GM18526 (cell line): ENCODE measurements around the gene GDPD5.
A peak's percentile ranks its signal among the peaks of the same experiment; 100 is the strongest.

Experiments used
- POLR2A ChIP-seq: IDR thresholded peaks from 3 replicates; pipeline ENCODE4 v1.6.1; 2011; ENCODE audit not compliant: insufficient read length; ENCODE audit errors: extremely low read depth

GDPD5 gene, protein sequence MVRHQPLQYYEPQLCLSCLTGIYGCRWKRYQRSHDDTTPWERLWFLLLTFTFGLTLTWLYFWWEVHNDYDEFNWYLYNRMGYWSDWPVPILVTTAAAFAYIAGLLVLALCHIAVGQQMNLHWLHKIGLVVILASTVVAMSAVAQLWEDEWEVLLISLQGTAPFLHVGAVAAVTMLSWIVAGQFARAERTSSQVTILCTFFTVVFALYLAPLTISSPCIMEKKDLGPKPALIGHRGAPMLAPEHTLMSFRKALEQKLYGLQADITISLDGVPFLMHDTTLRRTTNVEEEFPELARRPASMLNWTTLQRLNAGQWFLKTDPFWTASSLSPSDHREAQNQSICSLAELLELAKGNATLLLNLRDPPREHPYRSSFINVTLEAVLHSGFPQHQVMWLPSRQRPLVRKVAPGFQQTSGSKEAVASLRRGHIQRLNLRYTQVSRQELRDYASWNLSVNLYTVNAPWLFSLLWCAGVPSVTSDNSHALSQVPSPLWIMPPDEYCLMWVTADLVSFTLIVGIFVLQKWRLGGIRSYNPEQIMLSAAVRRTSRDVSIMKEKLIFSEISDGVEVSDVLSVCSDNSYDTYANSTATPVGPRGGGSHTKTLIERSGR

DNA sequence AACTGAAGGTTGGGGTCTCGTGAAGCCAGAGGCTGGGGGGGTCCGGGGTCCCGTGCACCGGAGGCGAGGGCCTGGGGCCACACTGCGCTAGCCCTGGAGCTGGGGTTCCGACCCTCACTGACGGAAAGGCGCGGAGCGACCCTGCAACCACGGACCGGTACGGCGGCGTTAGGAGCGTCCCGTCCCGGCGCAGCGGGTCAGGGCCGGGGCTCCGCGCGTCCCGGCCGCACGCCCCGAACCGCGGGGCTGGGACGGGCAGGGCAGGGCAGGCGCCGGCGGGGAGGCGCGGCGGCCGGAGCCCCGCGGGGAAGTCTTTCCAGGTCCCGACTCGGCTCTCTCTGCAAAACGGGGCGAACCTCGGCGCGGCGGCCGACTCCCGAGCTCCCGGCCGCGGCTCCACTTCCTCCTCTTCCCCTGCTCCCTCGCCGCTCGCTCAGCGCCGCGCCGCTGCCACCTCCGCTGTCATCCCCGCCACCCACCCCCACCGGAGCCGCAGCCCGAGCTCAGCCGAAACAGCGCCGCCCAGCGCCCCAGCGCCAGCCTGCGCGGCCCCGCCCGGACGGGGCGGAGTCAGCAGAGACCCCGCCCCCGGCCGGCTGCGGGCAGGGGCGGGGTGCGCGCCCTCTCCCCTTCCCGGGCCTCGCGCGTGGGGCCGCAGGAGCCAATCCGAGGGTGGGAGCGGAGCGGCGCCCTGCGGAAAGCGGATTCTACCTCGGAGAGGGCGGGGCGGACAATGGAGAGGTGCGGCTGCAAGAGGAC lies at the start of gene GDPD5:
TSS of gene GDPD5 (minus strand) at position 509 of the 759 bp plus-strand sequence. CDS start 48,206 bp downstream, outside the sequence.
- TF ChIP-seq POLR2A: peak; percentile 27

- no peak for TF ChIP-seq POLR2A
Observed at GRCh38 chr11:75574698-75575602, 49.2 kb upstream of the GDPD5 start.

GRCh38 chr11:75572744-75573143 lies 47.0 kb upstream of the GDPD5 start:
- no peak for TF ChIP-seq POLR2A

DNA sequence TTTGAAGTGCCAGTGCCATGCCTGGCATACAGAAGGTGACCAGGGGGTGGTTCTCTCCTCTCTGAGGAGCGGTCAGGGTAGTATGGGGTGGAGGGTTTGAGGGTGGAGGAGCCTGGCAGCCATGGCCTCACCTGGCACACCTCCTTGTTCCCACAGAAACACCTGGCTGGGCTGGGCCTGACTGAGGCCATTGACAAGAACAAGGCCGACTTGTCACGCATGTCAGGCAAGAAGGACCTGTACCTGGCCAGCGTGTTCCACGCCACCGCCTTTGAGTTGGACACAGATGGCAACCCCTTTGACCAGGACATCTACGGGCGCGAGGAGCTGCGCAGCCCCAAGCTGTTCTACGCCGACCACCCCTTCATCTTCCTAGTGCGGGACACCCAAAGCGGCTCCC lies 45.9 kb upstream of the GDPD5 start:
- no peak for TF ChIP-seq POLR2A

DNA sequence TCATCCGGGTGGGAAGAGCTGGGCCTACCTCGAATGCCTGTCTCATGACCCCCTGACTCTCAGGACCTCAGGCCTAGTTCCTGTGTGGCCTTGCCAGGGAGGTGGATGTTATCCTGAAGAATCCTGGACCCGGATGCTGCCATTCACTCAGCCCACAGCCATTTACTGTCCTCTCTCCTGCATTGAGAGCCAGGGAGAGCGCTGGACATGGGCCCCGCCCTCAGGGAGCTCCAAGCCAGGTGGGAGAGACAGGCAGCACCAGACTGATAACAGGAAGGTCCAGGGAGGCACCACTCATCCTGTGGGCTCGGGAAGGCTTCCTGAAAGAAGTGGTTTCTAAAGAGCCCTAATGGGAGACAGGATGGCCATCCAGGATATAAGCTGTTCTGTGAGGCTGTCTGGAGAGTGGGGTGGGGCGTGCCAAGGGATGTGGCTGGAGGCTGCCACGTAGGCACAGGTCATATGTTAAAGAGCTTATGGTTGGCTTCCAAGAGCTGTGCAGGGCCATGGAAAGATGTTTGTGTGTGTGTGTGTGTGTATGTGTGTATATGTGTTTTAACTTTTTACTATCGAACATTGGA lies 44.9 kb upstream of the GDPD5 start:
- TF ChIP-seq POLR2A: no peak

- no peak for TF ChIP-seq POLR2A
Observed at GRCh38 chr11:75568616-75569219, 43.0 kb upstream of the GDPD5 start.

- TF ChIP-seq POLR2A: no peak
Observed at GRCh38 chr11:75567971-75568370, 42.2 kb upstream of the GDPD5 start.

DNA sequence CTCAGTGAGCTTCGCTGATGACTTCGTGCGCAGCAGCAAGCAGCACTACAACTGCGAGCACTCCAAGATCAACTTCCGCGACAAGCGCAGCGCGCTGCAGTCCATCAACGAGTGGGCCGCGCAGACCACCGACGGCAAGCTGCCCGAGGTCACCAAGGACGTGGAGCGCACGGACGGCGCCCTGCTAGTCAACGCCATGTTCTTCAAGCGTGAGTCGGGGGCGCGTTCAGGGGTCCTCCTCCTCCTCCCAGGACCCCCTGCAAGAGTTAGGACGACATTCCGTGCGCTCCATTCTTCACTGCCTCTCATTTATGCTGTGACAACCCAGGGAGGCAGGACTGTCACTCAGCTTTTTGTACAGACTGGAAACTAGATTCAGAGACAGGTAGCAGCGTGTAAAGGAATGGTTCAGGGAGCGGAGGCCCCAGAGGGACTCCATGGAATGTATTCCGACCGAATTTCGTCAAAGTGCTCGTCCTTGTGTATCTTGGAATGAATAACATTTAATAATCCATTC lies 41.1 kb upstream of the GDPD5 start:
- TF ChIP-seq POLR2A: no peak

DNA sequence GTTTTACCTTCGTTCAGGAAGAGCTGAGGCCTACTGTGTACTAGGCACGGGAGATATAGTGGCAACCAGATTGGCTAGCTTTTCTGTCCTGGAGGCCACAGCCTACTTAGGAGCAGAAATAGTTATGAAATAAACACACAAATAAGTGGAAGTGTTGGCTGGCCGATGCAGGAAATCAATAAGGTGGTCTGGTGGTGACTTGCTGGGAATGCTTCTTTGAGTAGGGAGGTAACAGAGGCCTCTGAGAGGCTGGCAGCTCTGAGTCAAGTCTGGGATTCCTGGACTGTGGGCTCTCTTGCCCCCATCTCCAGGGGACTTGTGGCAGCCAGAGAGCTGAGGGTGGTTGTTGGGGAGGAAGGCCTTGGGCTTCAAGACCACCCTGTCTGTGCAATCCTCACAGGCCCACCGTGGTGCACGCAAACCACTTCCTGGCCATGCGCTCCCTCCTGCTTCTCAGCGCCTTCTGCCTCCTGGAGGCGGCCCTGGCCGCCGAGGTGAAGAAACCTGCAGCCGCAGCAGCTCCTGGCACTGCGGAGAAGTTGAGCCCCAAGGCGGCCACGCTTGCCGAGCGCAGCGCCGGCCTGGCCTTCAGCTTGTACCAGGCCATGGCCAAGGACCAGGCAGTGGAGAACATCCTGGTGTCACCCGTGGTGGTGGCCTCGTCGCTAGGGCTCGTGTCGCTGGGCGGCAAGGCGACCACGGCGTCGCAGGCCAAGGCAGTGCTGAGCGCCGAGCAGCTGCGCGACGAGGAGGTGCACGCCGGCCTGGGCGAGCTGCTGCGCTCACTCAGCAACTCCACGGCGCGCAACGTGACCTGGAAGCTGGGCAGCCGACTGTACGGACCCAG lies 40.4 kb upstream of the GDPD5 start:
- TF ChIP-seq POLR2A: no peak

DNA sequence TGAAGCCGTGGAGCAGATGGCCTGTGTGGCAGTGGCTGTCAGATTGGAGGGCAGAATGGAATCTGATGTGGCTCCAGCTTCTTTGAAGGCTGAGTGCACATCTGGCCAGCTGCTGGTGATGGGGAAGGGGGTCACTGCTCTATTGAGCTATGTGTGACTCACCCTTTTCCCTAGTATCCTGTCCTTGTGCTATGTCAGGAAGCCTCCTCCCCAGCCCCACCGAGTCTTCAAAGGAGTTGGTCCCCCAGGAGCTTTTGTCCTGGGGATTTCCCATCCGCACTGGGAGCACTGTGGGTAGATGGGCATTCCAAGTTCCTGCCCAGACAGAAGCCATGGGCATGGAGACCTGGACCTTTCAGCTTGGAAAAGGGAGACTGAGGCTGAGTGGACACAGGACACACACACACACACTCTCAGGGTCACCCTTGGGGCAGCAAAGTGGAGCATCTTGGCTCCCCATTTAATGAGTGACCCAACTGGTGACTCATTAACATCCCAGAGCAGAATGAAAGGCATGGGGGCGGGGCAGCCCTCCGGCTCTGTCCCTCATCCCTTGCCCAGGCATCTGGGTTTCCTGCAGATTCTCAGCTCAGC lies 39.6 kb upstream of the GDPD5 start:
- TF ChIP-seq POLR2A: no peak

DNA sequence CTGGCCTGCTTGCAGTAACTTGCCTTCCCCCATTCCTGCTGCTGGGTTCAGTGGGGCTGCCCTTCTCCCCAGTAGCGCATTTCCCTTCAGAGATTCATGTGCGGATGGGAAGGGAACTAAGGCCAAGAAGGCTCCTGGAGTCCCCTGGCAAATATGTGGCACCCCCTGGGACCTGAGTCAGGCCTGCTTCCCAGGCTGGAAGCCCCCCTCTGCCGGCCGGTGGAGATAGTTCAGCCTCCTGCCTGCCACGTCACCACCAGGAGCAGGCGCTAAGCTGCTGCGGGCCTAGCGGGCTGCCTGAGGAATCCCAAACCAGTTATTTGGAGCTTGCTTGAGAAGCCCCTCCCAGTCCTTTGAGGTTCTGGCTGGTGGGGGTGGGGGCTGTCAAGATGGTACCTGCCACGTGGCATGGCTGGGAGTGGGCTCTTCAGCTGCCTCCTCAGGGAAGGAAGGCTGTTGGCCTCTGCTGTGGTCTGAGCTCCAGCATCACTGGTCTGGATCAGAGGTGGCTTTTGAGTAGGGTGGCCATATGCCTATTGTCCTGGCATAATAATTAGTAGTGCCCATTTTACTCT lies 38.3 kb upstream of the GDPD5 start:
- TF ChIP-seq POLR2A: no peak

DNA sequence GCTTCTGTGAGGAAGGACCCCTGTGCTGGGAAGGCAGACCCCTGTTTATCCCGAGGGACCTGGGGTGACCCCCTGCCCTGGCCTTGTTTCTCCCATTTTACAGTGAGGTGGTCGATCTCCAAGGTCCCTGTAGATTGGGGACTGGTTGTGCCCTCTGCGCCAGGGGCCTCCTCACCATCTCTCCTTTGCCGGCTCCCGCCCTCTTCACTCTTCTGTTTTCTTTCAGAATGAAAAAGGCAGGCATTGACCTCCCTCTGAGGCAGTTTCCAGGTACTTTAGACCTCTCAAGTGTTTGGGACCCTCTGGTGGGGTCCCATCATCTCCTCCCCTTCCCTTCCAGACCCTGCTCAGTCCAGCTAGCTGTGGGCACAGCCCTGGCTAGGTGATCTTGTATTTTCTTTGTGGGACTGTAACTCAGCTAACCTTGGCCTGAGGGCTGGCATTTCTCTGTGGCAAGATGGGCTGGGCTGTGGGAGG lies 37.8 kb upstream of the GDPD5 start:
- TF ChIP-seq POLR2A: no peak
